Effector memory CD4-positive, alpha-beta T cell (primary cell): Measurements from ENCODE around the gene CDCA7L.

Experiments used
- DNase-seq, 3 donors: peaks; one replicate each; pipeline ENCODE4 v3.0.0-alpha.2; 2020
- H3K27ac ChIP-seq: 2 replicates; pipeline ENCODE4 v1.7.0; 2013; ENCODE audit warnings: mild to moderate bottlenecking, low read length, moderate library complexity; ENCODE audit not compliant: insufficient read depth, poor library complexity, severe bottlenecking
- H3K27me3 ChIP-seq: replicated peaks from 2 replicates; pipeline ENCODE4 v1.7.0; 2013; ENCODE audit warnings: mild to moderate bottlenecking, low read length; ENCODE audit not compliant: insufficient read depth, control insufficient read depth, poor library complexity, severe bottlenecking
- H3K36me3 ChIP-seq: 2 replicates; pipeline ENCODE4 v1.7.0; 2013; ENCODE audit warnings: mild to moderate bottlenecking, low read length, moderate library complexity; ENCODE audit not compliant: control insufficient read depth, insufficient read depth
- H3K4me1 ChIP-seq: 2 replicates; pipeline ENCODE4 v1.7.0; 2013; ENCODE audit warnings: low read length, mild to moderate bottlenecking; ENCODE audit not compliant: control insufficient read depth, insufficient read depth, poor library complexity, severe bottlenecking
- H3K4me3 ChIP-seq: 2 replicates; pipeline ENCODE4 v1.7.0; 2013; ENCODE audit warnings: low read length, low read depth, mild to moderate bottlenecking; ENCODE audit not compliant: insufficient read depth, poor library complexity, severe bottlenecking
- H3K9me3 ChIP-seq: 2 replicates; pipeline ENCODE4 v1.7.0; 2013; ENCODE audit warnings: mild to moderate bottlenecking, low read length, moderate library complexity; ENCODE audit not compliant: control insufficient read depth

Gene CDCA7L

DNA sequence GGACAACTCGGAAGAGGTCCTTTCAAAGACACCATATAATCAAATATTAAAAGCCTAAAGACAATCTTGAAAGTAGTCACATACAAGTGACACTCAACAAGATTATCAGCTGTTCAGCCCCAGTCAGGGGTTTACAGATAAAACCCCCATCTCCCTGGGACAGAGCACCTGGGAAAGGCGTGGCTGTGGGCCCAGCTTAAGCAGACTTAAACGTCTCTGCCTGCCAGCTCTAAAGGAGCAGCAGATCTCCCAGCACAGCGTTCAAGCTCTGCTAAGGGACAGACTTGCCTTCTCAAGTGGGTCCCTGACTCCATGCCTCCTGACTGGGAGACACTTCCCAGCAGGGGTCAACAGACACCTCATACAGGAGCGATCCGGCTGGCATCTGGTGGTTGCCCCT lies 18.0 kb downstream of the CDCA7L start:
- Histone ChIP-seq H3K27ac (no peak overlapping the region), H3K9me3 (no peaks in the 10 kb centered on the region)

DNA sequence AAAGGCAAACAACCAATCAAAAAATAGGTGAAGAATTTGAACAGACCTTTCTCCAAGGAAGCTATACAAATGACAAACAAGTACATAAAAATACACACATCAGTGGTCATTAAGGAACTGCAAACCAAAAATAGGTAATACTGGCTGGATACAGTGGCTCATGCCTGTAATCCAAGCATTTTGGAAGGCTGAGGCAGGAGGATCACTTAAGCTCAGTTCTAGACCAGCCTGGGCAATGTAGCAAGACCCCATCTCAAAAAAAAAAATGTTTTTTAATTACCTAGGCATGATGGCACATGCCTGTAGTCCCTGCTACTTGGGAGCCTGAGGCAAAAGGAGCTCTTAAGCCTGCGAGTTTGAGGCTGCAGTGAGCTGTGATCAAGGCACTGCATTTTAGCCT lies 19.3 kb downstream of the CDCA7L start:
- DNase-seq: no peak
- H3K4me1 ChIP-seq: no peaks in the 10 kb centered on the region
- H3K4me3 ChIP-seq: no peak overlapping the region
- H3K9me3 ChIP-seq: no peaks in the 10 kb centered on the region
- no peaks in the 10 kb centered on the region for H3K27me3 ChIP-seq
- H3K36me3 ChIP-seq: no peaks in the 10 kb centered on the region
- H3K27ac ChIP-seq: no peak overlapping the region

More for the DNA sequence above, 18.0 kb downstream of the CDCA7L start:
- H3K4me1 ChIP-seq: no peaks in the 10 kb centered on the region
- no peak overlapping the region for H3K4me3 ChIP-seq
- DNase-seq: no peak
- H3K27me3 ChIP-seq: no peaks in the 10 kb centered on the region
- no peaks in the 10 kb centered on the region for H3K36me3 ChIP-seq

DNA sequence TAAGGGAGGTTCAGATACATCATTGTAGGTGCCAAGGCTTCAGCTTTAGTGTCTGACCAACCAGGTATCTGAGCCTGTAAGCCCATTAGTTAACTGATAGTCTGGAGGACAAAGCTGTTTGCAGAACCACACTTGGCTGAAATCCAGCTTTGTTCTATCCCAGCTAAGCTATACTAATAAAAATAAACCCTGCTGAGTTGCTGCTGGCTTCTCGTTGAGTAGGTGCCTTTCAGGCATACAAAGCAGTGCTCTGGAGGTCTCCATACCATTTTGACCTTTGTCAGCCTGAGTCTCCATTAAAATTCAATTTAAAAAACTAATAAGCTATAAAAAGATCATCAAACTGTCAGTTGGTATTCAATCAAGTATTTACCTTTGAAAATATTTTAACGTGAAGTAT lies 22.0 kb downstream of the CDCA7L start:
- no peaks in the 10 kb centered on the region for H3K4me1 ChIP-seq
- H3K27me3 ChIP-seq: no peaks in the 10 kb centered on the region
- H3K27ac ChIP-seq: no peak overlapping the region
- H3K9me3 ChIP-seq: no peaks in the 10 kb centered on the region
- DNase-seq: no peak
- no peaks in the 10 kb centered on the region for H3K36me3 ChIP-seq
- H3K4me3 ChIP-seq: no peak overlapping the region

DNA sequence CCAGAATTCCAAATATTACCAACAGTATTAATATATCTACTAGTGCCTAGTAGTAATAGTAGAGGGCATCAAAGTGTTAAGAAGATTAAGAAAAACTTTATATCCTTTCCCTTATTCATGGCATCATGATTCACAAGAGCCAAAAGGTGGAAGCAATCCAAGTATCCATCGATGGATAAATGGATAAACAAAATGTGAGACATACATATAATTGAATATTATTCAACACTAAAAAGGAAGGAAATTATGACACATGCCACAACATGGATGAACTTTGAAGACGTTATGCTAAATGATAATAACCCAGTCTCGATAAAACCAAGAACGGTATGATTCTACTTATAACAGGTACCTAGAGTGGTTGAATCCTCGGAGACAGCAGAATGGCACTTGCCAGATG lies 23.1 kb downstream of the CDCA7L start:
- no peak for DNase-seq
- H3K9me3 ChIP-seq: no peaks in the 10 kb centered on the region
- H3K4me3 ChIP-seq: no peak overlapping the region
- H3K4me1 ChIP-seq: no peaks in the 10 kb centered on the region
- H3K27me3 ChIP-seq: no peaks in the 10 kb centered on the region
- H3K36me3 ChIP-seq: no peaks in the 10 kb centered on the region
- no peak overlapping the region for H3K27ac ChIP-seq

DNA sequence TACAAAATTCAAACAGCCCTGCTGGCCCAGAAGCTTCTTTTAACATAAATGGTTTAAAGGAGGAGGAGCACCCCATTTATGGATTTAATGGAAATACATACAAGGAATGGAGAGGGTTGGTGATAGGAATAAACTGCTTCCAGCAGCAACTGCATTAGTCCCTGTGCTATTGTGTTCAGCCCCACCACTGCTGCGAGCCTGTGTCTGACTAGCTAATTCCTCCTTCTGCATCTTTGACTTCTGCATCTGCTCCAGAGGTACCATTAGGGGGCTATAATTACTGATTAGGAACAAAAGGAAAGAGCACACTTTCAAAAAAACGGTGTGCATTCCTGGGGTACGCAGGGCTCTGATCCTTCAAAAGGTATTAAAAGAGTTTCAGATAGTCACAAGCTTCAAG lies 24.8 kb downstream of the CDCA7L start:
- Histone ChIP-seq H3K4me3 (no peak overlapping the region), H3K27me3 (no peaks in the 10 kb centered on the region), H3K4me1 (no peaks in the 10 kb centered on the region), H3K36me3 (no peaks in the 10 kb centered on the region), H3K27ac (no peak overlapping the region), H3K9me3 (no peaks in the 10 kb centered on the region)
- no peak for DNase-seq

DNA sequence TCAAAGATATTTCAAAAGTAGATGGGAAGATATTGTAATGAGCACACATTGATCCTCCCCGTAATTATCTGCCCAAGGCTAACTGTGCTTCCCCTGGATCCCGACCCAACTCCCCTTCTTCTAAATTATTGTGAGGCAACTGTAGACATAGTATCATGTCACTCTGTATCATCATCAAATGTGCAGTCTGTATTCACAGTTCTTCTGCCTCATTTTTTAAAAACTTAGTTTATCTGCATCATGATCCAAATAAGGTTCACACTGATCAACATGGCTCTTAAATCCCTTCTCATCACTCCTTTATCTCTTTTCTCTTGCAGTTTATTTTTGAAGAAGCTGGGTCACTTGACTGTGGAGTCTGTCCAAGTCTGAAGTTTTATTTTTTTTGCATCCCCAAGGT lies 27.5 kb downstream of the CDCA7L start:
- no peak for DNase-seq
- Histone ChIP-seq H3K4me1 (no peaks in the 10 kb centered on the region), H3K36me3 (no peaks in the 10 kb centered on the region), H3K27ac (no peak overlapping the region), H3K27me3 (no peaks in the 10 kb centered on the region), H3K4me3 (no peak overlapping the region), H3K9me3 (no peaks in the 10 kb centered on the region)

DNA sequence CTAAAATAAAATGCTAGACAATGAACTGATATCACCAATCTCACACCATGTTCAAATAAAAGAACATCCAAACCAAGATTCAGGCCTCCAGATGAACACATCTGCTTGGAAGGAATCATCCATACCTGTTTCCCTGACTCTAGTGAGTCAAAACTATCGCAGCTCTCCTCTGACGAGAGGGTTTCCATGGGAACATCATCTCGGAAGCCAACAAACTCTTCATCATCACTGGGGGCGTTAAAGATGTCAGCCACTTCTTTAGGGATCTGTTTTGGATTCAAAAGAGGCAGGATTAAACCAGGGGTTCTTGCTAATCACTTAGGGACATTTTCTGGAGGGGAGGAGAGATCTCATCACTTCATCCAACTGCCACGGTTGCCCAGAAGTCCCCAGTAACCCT lies 29.1 kb downstream of the CDCA7L start:
- H3K4me1 ChIP-seq: no peaks in the 10 kb centered on the region
- H3K9me3 ChIP-seq: no peaks in the 10 kb centered on the region
- no peak overlapping the region for H3K27ac ChIP-seq
- H3K4me3 ChIP-seq: no peak overlapping the region
- no peaks in the 10 kb centered on the region for H3K36me3 ChIP-seq
- no peak for DNase-seq
- no peaks in the 10 kb centered on the region for H3K27me3 ChIP-seq

DNA sequence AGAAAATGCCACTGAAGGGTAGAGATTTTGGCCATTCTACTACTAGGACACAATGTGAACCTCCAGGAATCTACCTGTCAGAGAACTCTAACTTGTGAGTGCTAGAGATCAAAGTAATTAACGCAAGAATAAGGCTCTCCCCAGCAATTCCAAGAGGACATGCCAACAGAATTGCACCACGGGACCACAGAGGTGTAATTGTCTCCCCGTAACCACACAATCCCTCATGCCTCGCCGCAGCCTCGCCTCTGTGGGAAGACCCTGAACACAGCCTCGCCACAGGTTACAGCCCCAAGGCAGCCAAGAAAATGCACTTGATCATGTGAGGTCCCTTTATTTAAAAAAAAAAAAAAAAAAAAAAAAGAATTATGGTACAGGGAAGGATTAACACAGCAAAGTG lies 29.5 kb downstream of the CDCA7L start:
- Histone ChIP-seq H3K27ac (no peak overlapping the region), H3K27me3 (no peaks in the 10 kb centered on the region), H3K36me3 (no peaks in the 10 kb centered on the region), H3K9me3 (no peaks in the 10 kb centered on the region), H3K4me3 (no peak overlapping the region), H3K4me1 (no peaks in the 10 kb centered on the region)
- DNase-seq: no peak

DNA sequence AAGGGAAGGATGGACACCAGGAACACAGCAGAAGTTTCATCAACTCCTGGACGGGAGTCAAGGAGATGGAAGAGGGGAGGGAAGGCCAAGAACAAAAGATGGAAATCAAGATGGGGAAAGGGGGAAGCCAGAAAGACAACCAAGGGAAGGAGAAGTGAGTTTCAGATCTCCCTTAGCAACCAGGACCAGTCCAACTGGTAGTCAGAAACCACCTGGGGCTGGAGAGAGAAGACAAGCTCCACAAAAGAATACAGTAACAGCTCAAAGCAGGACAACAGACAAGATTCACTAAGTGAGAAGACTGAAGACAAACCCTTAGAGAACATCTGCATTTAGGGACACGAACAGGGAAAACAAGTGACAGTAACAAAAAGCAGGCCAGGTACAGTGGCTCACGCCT lies 30.6 kb downstream of the CDCA7L start:
- Histone ChIP-seq H3K4me1 (no peaks in the 10 kb centered on the region), H3K27ac (no peak overlapping the region), H3K36me3 (no peaks in the 10 kb centered on the region), H3K4me3 (no peak overlapping the region), H3K27me3 (no peaks in the 10 kb centered on the region), H3K9me3 (no peaks in the 10 kb centered on the region)
- no peak for DNase-seq

DNA sequence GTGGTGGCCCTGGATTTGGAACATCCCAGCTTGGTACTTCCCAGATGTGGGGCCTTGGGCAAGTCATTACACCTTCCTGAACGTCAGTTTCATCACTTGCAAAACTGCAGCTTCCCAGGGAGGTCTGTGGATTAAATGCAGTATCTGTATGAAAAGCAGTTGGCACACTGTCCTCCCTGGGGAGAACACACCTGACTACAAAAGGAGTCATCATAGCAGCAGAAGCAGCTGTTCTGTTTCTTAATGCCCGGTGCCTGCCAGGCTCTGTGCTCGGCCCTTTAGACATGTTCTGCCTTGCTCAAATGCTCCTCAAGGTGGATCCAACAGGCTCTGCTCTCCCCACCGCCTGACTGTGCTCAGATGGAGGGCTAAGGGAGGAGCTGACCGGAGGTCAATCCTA lies 31.0 kb downstream of the CDCA7L start:
- no peaks in the 10 kb centered on the region for H3K36me3 ChIP-seq
- no peak overlapping the region for H3K27ac ChIP-seq
- H3K27me3 ChIP-seq: no peaks in the 10 kb centered on the region
- H3K4me3 ChIP-seq: no peak overlapping the region
- no peaks in the 10 kb centered on the region for H3K9me3 ChIP-seq
- no peaks in the 10 kb centered on the region for H3K4me1 ChIP-seq
- no peak for DNase-seq
